ENCODE results near the gene LGALS9. TPM values are rescaled to one million over a fixed set of nuclear protein-coding genes. Genes with fewer than 3 reads are reported as not detected.

LGALS9 gene
- total and polyA plus RNA-seq, 12 donors: 3.5 to 87.7 (median 44.4) TPM

DNA sequence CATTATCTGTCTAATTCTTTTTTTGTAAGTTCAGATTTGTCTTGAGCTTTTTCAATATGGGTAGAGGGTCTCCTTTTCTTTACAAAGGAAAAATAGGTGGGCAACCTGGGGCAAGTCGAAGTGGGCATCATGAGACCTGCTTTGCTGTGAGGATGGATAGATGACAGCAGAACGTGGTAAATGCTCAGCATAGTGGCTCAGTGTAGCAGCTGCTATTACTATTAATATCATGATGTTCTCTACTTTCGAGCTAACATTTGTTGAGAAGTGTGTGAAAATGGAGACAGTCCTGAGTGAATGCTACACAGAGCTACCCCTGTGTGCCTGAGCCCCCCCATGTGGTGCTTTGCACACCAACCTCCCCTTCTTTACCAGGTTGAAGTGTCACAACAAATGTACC lies 39.0 kb upstream of the LGALS9 start:
- H3K36me3 ChIP-seq (replicated peaks in 1 of 2): peaks cover 0 to 20% of the 10 kb centered on the region in 2 donors
- H3K4me3 ChIP-seq: no peak overlapping the region
- H3K9me3 ChIP-seq (replicated peaks in 1 of 3): no peaks in the 10 kb centered on the region
- intact Hi-C loops (cut with DNase I): loop anchor here (10.0 kb wide), 2 partner anchors 137 to 207 kb away; partner anchors contain the start of gene KSR1 (in 1 of the 2)
- DNase-seq: no peak
- WGBS, 4 donors: 93 to 95% (median 94%) methylated on average over 3 of the region's 3 CpGs
- TF ChIP-seq POLR2A (IDR thresholded peaks at IDR 0.05): no peak
- TF ChIP-seq, protein P1, sequence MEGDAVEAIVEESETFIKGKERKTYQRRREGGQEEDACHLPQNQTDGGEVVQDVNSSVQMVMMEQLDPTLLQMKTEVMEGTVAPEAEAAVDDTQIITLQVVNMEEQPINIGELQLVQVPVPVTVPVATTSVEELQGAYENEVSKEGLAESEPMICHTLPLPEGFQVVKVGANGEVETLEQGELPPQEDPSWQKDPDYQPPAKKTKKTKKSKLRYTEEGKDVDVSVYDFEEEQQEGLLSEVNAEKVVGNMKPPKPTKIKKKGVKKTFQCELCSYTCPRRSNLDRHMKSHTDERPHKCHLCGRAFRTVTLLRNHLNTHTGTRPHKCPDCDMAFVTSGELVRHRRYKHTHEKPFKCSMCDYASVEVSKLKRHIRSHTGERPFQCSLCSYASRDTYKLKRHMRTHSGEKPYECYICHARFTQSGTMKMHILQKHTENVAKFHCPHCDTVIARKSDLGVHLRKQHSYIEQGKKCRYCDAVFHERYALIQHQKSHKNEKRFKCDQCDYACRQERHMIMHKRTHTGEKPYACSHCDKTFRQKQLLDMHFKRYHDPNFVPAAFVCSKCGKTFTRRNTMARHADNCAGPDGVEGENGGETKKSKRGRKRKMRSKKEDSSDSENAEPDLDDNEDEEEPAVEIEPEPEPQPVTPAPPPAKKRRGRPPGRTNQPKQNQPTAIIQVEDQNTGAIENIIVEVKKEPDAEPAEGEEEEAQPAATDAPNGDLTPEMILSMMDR (IDR thresholded peaks at IDR 0.05): no peak
- H3K27me3 ChIP-seq: no peaks in the 10 kb centered on the region
- H3K4me1 ChIP-seq (replicated peaks in 1 of 2): peaks cover 0 to 5% of the 10 kb centered on the region in 2 donors
- no peak overlapping the region for H3K27ac ChIP-seq

DNA sequence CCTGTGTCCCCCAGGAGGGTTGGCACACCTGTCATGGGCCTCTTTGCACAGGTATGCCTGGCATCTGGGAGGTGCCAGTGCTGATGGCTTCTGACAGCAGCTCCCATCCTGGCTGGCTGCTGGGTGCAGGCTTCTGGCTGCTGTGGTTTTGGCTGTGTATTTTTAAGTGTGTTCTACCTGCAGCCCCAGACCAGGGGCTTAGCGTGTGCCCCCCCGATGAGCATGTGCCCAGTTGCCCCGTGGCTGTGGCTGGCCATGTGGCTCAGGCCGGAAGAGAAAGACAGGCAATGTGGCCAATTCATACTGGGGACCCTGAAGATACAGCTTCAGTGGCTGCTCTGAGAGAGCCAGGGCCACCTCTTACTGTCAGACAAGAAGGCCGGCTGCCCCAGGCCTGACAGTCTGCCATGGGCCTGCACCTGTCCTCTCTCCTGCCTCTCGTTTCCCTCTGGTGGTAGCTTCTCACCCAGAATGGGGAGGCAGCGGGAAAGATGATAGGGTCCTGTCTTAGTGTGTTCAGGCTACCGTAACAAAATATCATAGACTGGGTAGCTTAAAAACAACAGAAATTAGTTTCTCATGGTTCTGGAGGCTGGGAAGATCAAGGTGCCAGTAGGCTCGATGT lies 37.6 kb upstream of the LGALS9 start:
- no peak for TF ChIP-seq POLR2A (IDR thresholded peaks at IDR 0.05)
- TF ChIP-seq, protein P1 (IDR thresholded peaks at IDR 0.05): no peak
- Histone ChIP-seq H3K9me3 (replicated peaks in 1 of 3) (no peaks in the 10 kb centered on the region), H3K4me3 (no peak overlapping the region), H3K36me3 (replicated peaks in 1 of 2) (peaks cover 0 to 25% of the 10 kb centered on the region in 2 donors), H3K4me1 (replicated peaks in 1 of 2) (peaks cover 0 to 5% of the 10 kb centered on the region in 2 donors), H3K27me3 (no peaks in the 10 kb centered on the region), H3K27ac (no peak overlapping the region)
- WGBS, 4 donors: 90 to 98% (median 93%) methylated on average over 4 to 9 of the region's 9 CpGs
- no peak for DNase-seq
- intact Hi-C loops (cut with DNase I): loop anchor here (10.0 kb wide), 2 partner anchors 139 to 209 kb away; partner anchors contain the start of gene KSR1 (in 1 of the 2)

DNA sequence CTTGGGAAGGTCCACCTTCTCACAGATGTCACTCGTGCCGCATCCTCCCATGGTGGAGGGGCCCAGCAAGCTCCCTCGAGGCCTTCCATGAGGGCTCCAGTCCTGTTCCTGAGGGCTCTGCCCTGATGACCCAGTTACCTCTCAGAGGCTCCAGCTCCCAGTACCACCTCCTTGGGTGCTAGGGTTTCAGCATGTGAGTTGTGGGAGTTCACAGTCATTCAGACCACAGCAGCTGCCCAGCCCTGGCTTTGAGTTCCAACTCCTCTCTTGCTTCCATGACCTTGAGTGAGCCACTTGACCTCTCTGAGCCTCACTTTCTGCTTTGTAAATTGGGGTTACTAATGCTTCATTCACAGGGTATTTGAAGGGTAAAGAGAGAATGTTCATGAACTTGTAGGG lies 37.1 kb upstream of the LGALS9 start:
- WGBS, 4 donors: 93 to 100% (median 96%) methylated on average over 1 to 3 of the region's 3 CpGs; no CpG with 5 or more reads in 1 of the 4 donors
- Histone ChIP-seq H3K27ac (no peak overlapping the region), H3K4me3 (no peak overlapping the region), H3K36me3 (replicated peaks in 1 of 2) (peaks cover 0 to 19% of the 10 kb centered on the region in 2 donors), H3K27me3 (no peaks in the 10 kb centered on the region), H3K4me1 (replicated peaks in 1 of 2) (peaks cover 0 to 5% of the 10 kb centered on the region in 2 donors), H3K9me3 (replicated peaks in 1 of 3) (no peaks in the 10 kb centered on the region)
- TF ChIP-seq, protein P1 (IDR thresholded peaks at IDR 0.05): no peak
- TF ChIP-seq POLR2A (IDR thresholded peaks at IDR 0.05): no peak
- intact Hi-C loops (cut with DNase I): loop anchor here (10.0 kb wide), 2 partner anchors 139 to 209 kb away; partner anchors contain the start of gene KSR1 (in 1 of the 2)
- DNase-seq: no peak

DNA sequence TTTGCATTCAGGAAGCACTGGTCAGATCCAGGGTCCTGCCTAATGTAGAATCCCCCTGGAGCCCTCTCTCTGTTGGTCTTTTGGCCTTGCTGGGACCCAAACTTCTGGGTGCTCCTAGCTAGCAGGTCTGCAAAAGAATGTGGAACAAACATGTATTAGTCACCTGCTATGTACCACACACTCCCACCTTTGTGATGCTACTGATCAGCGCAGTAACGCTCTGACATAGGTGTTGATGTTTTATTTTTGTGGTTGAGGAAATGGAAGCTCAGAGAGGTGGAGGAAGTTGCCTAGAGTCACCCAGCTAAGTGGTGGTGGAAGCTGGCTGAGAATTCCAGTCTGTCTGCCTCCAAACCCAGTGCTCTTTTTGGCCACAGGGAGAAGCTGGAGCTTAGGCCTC lies 35.8 kb upstream of the LGALS9 start:
- 96 to 100% (median 97%) methylated on average over 2 of the region's 2 CpGs for WGBS, 4 donors
- H3K9me3 ChIP-seq (replicated peaks in 1 of 3): no peaks in the 10 kb centered on the region
- H3K4me1 ChIP-seq (replicated peaks in 1 of 2): peaks cover 0 to 5% of the 10 kb centered on the region in 2 donors
- DNase-seq: no peak
- no peak overlapping the region for H3K27ac ChIP-seq
- H3K36me3 ChIP-seq (replicated peaks in 1 of 2): peaks cover 0 to 18% of the 10 kb centered on the region in 2 donors
- TF ChIP-seq, protein P1 (IDR thresholded peaks at IDR 0.05): no peak
- no peak for TF ChIP-seq POLR2A (IDR thresholded peaks at IDR 0.05)
- intact Hi-C loops (cut with DNase I): loop anchor here (5.0 to 10.0 kb wide), 3 partner anchors 140 to 358 kb away; partner anchors contain the start of gene KSR1 (in 1 of the 2)
- no peaks in the 10 kb centered on the region for H3K27me3 ChIP-seq
- H3K4me3 ChIP-seq: no peak overlapping the region

Data from adrenal gland (tissue), 12 donors.